Panc1 (cell line): ENCODE measurements around the gene GFPT2. TPM values are rescaled to one million over a fixed set of nuclear protein-coding genes. Genes with fewer than 3 reads are reported as not detected.

Experiments used
- ATAC-seq: fragments of 200-7000 bp; cut with Tn5 transposase; 2 replicates; pipeline ENCODE4 v1.9.1; 2020; ENCODE audit warnings: mild to moderate bottlenecking, moderate library complexity
- BruUV-seq: library from RNA; stranded (reverse); fragments of 400-500 nt; replicated peaks from 2 replicates; lab custom pipeline; 2021; lab: Mats Ljungman, UMichigan
- CTCF ChIA-PET: fragments of 300-600 bp; sonication (Branson Sonifier 250); formaldehyde crosslinking; loops from one replicate; lab custom pipeline; 2022; ENCODE audit warnings: antibody characterized with exemption; lab: Charles Lee
- POLR2A ChIA-PET: fragments of 300-600 bp; sonication (Branson Sonifier 250); formaldehyde crosslinking; loops from one replicate; lab custom pipeline; 2022; ENCODE audit warnings: antibody characterized with exemption; lab: Charles Lee
- DNase-seq: peaks from one replicate; pipeline ENCODE4 v3.0.0-alpha.2; 2010; ENCODE audit warnings: low read depth, low spot score
- H3K27ac ChIP-seq: 2 replicates; pipeline ENCODE4 v1.5.1; 2011; ENCODE audit warnings: mild to moderate bottlenecking, low read length, inconsistent platforms
- H3K27me3 ChIP-seq: fragments of 200-500 bp; sonication (Bioruptor generic); 2 replicates; pipeline ENCODE4 v1.6.0; 2014; ENCODE audit warnings: low read length, inconsistent platforms; ENCODE audit not compliant: control insufficient read depth, insufficient read depth
- H3K36me3 ChIP-seq: fragments of 200-500 bp; sonication (Bioruptor generic); 2 replicates; pipeline ENCODE4 v1.5.1; 2014; ENCODE audit warnings: inconsistent platforms, mild to moderate bottlenecking, low read length, moderate library complexity; ENCODE audit not compliant: control insufficient read depth, insufficient read depth
- H3K4me1 ChIP-seq: 2 replicates; pipeline ENCODE4 v1.5.1; 2011; ENCODE audit warnings: inconsistent platforms, mild to moderate bottlenecking, low read length, moderate library complexity; ENCODE audit not compliant: control insufficient read depth, insufficient read depth
- H3K4me3 ChIP-seq, 2 experiments: 2 replicates each; pipeline ENCODE4 v1.5.1; 2011 to 2012; ENCODE audit warnings: low read depth in 2 of 2, low read length in 2 of 2, mild to moderate bottlenecking in 2 of 2, inconsistent platforms in 1 of 2, moderate library complexity in 1 of 2
- H3K9me3 ChIP-seq: fragments of 200-500 bp; sonication (Bioruptor generic); 2 replicates; pipeline ENCODE4 v1.5.1; 2014; ENCODE audit warnings: low read depth, mild to moderate bottlenecking, inconsistent platforms, low read length, moderate library complexity; ENCODE audit not compliant: control insufficient read depth, insufficient read depth
- CTCF ChIP-seq: fragments of 450-650 bp; IDR thresholded peaks from 2 replicates; pipeline ENCODE4 v1.5.1; 2017; ENCODE audit warnings: mild to moderate bottlenecking
- POLR2AphosphoS5 ChIP-seq: IDR thresholded peaks from 2 replicates; pipeline ENCODE4 v1.6.1; 2012; ENCODE audit warnings: mild to moderate bottlenecking, low read depth, low read length, moderate library complexity
- SIN3A ChIP-seq: IDR thresholded peaks from 2 replicates; pipeline ENCODE4 v1.6.1; 2012; ENCODE audit warnings: low read depth, mild to moderate bottlenecking, low read length, moderate library complexity, borderline replicate concordance; ENCODE audit not compliant: insufficient read depth
- TCF7L2 ChIP-seq: IDR thresholded peaks from 2 replicates; pipeline ENCODE4 v1.6.1; 2011; ENCODE audit warnings: mild to moderate bottlenecking, low read depth, low read length, inconsistent platforms
- in situ Hi-C: cut with HindIII; loops from 2 replicates; pipeline ENCODE4 v1.10.0; 2016; ENCODE audit warnings: low sequenced_read_pairs, low pct_unique_long_range_greater_than_20kb
- intact Hi-C: fragments of 100-400 bp; cut with micrococcal nuclease; formaldehyde crosslinking; loops from one replicate; pipeline ENCODE4 v1.10.0; 2022; ENCODE audit not compliant: unreplicated experiment
- total RNA-seq: library from RNA; stranded (reverse); gene quantifications from one replicate; pipeline ENCODE4 v1.2.1, GENCODE V29; 2021; ENCODE audit not compliant: unreplicated experiment
- TF ChIP-seq, protein P1 (sequence below), 2 experiments: IDR thresholded peaks; 2 replicates each; pipeline ENCODE4 v1.6.1; 2011 to 2012; ENCODE audit warnings: low read depth in 2 of 2, control low read depth in 1 of 2, low read length in 1 of 2, mild to moderate bottlenecking in 1 of 2, moderate library complexity in 1 of 2; ENCODE audit not compliant: insufficient read depth in 1 of 2

Gene GFPT2
- total RNA-seq, 1 experiment from 2014 or later, result 2.1 TPM

DNA sequence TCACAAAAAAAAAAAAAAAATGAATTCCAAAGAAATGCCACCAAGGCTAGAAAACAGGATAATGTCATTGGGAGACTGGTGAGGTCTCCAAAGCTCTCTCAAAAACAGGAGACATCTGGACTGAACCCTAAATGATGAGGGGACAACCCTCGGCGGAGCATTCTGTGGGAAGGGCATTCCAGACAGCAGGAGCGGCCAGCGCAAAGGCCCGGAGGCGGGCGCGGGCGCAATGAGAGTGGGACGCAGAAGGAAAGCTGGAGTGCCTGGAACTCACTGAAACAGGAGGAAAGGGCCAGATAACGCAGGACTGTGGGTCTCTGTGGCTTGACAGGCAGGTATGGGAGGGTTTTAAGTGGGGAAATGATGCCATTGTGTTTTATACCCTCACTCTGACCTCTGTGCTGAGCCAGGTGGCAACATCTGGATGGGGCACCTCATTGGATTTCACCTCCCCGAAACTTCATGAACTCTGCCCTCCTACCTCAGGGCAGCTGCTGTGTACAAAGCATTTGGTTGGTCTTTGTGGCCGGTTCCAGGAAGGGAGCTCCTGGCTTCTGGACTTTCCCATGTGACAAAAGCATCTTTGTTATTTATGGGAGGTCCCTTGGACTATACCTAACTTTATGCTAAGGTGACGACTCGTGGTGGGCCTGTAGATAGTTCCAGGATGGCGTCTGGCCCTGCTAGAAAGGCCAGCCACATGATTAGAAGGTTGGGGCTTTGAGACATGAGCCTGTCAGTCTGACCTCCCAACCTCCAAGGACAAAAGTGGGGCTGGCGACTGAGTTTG lies 49.7 kb downstream of the GFPT2 start:
- no peak for DNase-seq
- POLR2A ChIA-PET, result no interaction called here

DNA sequence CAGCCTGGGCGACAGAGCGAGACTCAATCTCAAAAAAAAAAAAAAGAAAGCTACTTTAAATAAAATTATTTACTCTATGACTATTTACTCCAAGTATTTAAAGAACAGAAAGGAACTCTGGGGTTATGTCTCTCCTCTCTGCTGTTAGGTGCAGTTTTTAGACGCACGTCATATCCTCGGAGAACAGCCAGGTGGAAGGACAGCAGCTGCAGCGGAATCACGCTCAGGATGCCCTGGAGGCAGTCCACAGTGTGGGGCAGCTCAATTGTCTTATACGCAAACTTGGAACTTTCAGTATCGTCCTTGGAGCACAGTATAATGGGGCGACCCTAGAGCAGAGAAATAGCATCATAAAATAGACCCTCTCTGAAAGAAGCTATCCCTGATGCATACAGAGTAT lies 50.9 kb downstream of the GFPT2 start:
- POLR2A ChIA-PET, result no interaction called here
- H3K9me3 ChIP-seq, result no peaks in the 10 kb centered on the region
- no peaks in the 10 kb centered on the region for H3K36me3 ChIP-seq
- H3K27ac ChIP-seq, result no peak overlapping the region
- no peak overlapping the region for H3K4me3 ChIP-seq
- ATAC-seq (no peak), DNase-seq (no peak)
- no peaks in the 10 kb centered on the region for H3K27me3 ChIP-seq
- H3K4me1 ChIP-seq, result no peaks in the 10 kb centered on the region
- CTCF ChIA-PET, result interaction anchor here (1.0 kb wide), 1 partner anchor 10 kb away, joined by 8 read pairs; the partner anchor contains the start of gene MAPK9
- TF ChIP-seq SIN3A (no peak), POLR2AphosphoS5 (no peak), TCF7L2 (no peak), CTCF (no peak)
- TF ChIP-seq, protein P1, sequence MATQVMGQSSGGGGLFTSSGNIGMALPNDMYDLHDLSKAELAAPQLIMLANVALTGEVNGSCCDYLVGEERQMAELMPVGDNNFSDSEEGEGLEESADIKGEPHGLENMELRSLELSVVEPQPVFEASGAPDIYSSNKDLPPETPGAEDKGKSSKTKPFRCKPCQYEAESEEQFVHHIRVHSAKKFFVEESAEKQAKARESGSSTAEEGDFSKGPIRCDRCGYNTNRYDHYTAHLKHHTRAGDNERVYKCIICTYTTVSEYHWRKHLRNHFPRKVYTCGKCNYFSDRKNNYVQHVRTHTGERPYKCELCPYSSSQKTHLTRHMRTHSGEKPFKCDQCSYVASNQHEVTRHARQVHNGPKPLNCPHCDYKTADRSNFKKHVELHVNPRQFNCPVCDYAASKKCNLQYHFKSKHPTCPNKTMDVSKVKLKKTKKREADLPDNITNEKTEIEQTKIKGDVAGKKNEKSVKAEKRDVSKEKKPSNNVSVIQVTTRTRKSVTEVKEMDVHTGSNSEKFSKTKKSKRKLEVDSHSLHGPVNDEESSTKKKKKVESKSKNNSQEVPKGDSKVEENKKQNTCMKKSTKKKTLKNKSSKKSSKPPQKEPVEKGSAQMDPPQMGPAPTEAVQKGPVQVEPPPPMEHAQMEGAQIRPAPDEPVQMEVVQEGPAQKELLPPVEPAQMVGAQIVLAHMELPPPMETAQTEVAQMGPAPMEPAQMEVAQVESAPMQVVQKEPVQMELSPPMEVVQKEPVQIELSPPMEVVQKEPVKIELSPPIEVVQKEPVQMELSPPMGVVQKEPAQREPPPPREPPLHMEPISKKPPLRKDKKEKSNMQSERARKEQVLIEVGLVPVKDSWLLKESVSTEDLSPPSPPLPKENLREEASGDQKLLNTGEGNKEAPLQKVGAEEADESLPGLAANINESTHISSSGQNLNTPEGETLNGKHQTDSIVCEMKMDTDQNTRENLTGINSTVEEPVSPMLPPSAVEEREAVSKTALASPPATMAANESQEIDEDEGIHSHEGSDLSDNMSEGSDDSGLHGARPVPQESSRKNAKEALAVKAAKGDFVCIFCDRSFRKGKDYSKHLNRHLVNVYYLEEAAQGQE (IDR thresholded peaks at IDR 0.05; ENCODE audit: insufficient read depth in 1 of 2, low read depth in 2 of 2, low read length in 1 of 2), result no peak
- intact Hi-C loops, result no loop called here
- in situ Hi-C loops, result no loop called here
- BruUV-seq, result no TSS peak

More for the DNA sequence above, 49.7 kb downstream of the GFPT2 start:
- TF ChIP-seq TCF7L2 (no peak), CTCF (no peak), POLR2AphosphoS5 (no peak), SIN3A (no peak)
- TF ChIP-seq, protein P1 (IDR thresholded peaks at IDR 0.05; ENCODE audit: insufficient read depth in 1 of 2, low read depth in 2 of 2, low read length in 1 of 2), result no peak
- Histone ChIP-seq H3K4me1 (no peaks in the 10 kb centered on the region), H3K27me3 (no peaks in the 10 kb centered on the region), H3K9me3 (no peaks in the 10 kb centered on the region), H3K4me3 (no peak overlapping the region), H3K36me3 (no peaks in the 10 kb centered on the region), H3K27ac (no peak overlapping the region)
- ATAC-seq, result no peak
- CTCF ChIA-PET, result interaction anchor here (1.2 kb wide), 1 partner anchor 16 kb away, joined by 3 read pairs; no protein-coding TSS in a partner anchor
- no TSS peak for BruUV-seq
- in situ Hi-C loops, result no loop called here
- intact Hi-C loops, result no loop called here
